GM12878 (cell line): ENCODE results near the gene CRYAB.

ENCODE experiments used
- HCFC1 ChIP-seq: fragments of 150-350 bp; IDR thresholded peaks from 2 replicates; pipeline ENCODE4 v1.6.1; 2014; ENCODE audit warnings: low read length
- POLR2A ChIP-seq: IDR thresholded peaks from 2 replicates; pipeline ENCODE4 v1.6.1; 2011; ENCODE audit warnings: low read depth, mild to moderate bottlenecking, low read length
- ZZZ3 ChIP-seq: IDR thresholded peaks from 2 replicates; pipeline ENCODE4 v1.6.1; 2011; ENCODE audit warnings: low read depth; ENCODE audit not compliant: control insufficient read depth, insufficient read length

- TF ChIP-seq ZZZ3 (no peak), POLR2A (no peak), HCFC1 (no peak)
Observed at GRCh38 chr11:111957663-111958444, 46.3 kb upstream of the CRYAB start.
